ENCODE measurements around the gene SIAH1.
"Not testable (repeated sequence)": the region's sequence is repeated elsewhere in the genome, so short reads cannot be mapped to it uniquely, and the experiment has no call there.

The SIAH1 gene

DNA sequence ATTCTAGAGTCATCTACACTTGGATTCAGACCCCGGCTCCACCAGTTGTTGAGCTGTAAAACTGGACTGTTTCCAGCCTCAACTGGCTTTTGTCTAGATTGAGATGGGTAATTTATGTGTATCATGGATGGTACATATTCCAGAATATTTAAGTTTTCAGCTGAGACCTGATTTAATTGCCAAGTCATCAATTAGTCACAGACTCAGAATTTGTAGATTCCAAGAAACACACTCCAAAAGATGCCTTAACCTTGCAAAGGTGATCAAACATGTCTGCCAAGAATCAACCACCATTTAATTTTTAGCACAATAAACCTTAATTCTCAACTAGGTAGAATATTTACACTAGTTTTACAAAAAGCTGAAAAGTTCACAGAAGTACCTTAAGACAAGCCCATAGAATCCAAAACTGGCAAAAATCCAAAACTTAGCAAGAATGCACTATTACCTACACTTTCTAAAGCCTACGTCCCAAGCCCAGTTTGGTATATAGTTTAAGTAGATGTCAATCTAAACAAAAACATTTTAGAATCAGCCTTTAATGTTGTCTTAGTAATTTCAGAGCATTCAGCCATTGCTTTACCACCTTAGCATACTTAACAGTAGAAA lies 17.7 kb downstream of the SIAH1 start:
- in situ Hi-C loops (cut with HindIII; ENCODE audit: low sequenced_read_pairs) = no loop called here

DNA sequence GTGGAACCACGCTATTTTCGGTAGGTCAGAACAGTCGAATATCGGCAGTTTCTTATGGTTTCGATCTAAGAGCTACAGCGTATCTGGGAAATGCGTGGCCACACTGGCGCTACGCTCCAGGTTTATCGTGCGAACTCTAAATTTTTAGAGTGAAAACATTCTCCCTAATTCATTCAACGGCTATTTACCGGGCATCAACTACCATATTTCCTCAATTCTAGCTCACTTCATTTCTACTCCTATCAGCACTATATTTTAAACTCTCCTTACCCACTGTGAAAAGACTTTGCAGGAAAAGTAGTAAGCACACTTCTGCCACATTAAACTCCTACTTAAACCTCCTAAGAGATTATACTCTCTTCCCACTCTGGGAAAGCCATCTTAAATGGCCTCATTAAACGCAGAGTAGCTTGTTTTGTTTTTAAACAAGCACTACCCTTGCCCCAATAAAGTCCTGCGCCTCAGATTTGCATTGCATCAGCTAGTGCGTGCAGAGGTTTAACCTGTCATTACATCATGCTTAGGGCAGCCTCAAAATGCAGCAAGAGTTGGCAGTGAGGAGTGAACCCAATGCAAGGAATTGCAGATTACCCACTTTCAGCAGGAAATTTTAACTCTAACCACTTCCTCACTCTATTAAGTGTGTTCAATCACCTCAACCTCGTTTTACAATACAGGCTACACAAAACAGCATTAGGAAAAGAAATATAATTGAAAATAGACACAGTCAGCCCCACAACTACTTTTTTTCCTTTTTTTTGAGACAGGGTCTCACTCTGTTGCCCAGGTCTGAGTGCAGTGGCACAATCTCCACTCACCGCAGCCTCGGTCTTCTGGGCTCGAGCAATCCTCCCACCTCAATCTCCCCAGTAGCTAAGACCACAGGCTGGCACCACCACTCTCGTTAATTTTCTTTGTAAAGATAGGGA lies 18.8 kb downstream of the SIAH1 start:
- in situ Hi-C loops (cut with HindIII; ENCODE audit: low sequenced_read_pairs) = no loop called here

DNA sequence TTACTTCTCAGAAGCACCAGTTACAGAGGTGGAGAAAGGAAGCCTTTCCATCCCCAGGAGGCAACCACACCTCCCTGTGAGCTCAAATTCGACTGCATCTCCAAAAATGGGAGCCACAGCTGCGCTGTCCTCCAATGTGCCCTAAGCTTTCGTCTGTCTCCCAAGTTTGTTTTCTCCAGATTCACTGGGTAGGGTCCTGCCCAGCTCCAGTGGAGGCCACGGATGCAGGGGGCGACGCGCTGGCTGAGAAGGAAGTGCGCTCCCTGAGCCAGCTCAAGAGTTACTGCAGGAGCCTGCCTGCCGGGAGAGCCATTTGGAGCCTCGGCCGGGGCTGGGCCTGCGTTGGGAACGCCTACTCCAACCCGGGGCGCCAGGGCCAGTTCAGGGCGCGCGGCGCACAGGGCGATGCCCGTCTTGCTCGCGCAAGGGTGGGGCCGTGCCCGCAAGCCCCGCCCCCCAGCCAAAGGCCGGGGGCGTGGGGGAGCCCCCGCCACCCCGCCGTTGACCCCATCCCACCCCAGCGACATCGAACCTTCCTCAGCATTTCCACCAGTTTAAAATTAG lies 19.5 kb downstream of the SIAH1 start:
- in situ Hi-C loops (cut with HindIII; ENCODE audit: low sequenced_read_pairs) = no loop called here

DNA sequence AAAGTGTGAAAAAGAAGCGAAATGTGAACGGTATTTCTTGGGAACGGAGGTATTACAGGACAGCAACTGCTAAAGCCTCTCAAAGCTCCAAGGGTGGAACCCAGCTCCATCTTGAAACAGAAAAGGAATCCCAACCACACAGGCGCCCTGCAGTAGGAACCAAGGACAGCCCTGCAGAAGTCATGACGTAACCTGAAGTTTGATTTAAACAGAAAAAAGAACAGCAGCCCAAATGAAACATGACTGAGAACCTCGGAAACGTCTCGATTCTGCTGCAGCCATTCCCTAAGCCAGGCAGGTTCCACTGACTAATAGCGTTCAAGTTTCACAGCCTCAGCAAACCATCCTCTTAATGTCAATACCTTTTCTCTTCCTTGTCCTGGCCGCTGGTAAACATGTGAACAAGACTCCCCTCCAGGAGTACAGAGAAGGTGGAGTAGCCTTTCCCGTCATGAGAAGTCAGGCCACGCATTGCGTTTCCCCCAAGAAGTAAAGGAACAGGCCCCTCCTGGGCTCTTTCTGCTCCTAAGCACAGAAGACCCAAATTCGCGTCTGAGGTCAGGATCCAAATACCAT lies 20.1 kb downstream of the SIAH1 start:
- in situ Hi-C loops (cut with HindIII; ENCODE audit: low sequenced_read_pairs) = no loop called here

DNA sequence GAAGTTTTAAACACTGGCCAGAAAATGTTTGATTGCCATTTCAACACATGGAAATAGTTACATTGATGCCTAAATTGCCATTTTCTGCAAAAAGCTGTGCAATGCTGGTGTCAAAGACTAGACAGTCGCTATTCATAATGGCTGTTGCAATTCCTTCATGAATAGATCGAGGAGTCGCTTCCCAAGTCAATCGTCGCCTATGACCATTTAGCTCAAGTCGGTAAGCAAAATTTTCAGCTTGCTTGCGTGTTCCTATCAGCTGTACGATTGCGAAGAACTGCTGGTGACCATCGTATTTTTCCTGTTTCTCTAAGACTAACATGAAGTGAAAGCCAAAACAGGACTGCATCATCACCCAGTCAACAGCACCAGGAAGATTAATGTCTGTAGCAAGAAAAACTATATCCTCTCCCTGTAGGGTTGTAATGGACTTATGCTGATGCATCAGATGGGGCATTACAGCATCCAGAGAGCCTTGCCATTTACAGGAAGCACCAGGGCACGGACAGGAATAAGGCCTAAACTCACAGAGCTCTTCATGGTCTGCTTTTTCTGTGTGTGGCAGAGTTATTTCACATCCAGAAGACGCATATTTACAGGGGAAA lies 23.6 kb downstream of the SIAH1 start:
- in situ Hi-C loops (cut with HindIII; ENCODE audit: low sequenced_read_pairs) = no loop called here

DNA sequence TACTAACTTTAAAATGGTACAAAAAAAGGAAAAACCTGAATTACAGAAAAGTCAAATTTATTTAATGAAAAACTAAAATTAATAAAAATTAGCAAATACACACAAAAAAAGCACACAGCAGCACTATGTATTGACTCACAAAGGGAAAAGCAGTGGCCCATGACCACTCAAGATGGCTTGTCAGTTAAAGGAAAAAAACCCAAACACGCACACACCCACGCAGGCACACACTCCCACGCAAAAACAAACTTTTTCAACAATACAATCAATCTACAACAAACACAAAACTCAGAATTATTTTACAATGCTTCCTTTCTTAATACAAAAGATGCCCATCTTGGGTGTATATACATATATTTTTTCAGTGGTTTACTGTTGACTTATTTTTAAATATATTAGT lies 24.2 kb downstream of the SIAH1 start:
- in situ Hi-C loops (cut with HindIII; ENCODE audit: low sequenced_read_pairs) = no loop called here

DNA sequence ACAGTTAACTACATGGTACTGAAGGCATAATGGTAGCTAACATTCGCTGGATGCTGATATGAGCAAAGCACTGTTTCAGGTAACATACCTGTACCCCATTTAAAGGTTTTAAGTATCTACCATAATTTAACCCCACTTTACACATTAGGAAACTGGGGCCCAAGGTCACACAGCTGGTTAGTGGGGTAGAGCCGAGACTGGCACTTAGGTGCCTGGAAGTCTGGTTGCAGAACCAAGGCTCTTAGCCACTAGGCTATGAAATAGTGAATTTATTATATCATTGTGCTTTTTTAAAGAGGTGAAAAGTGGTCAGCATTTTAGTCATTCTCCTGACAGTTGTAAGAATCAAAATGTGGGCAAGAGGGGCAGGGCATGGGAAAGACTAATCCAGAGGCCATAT lies 25.2 kb downstream of the SIAH1 start:
- in situ Hi-C loops (cut with HindIII; ENCODE audit: low sequenced_read_pairs) = no loop called here

DNA sequence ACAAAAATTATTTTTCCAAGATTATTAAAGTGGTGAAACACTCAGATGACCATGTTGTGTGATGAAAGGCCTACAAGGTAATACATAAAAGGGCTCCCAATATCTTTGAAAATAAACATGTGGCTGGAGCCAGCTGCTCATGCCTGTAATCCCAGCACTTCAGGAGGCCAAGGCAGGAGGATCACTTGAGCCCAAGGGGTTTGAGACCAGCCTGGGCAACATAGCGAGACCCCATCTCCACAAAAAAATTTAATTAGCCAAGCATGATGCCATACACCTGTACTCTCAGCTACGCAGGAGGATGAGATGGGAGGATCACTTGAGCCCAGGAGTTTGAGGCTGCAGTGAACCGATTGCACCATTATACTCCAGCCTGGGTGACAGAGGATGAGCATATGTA lies 26.8 kb downstream of the SIAH1 start:
- in situ Hi-C loops (cut with HindIII; ENCODE audit: low sequenced_read_pairs) = no loop called here

DNA sequence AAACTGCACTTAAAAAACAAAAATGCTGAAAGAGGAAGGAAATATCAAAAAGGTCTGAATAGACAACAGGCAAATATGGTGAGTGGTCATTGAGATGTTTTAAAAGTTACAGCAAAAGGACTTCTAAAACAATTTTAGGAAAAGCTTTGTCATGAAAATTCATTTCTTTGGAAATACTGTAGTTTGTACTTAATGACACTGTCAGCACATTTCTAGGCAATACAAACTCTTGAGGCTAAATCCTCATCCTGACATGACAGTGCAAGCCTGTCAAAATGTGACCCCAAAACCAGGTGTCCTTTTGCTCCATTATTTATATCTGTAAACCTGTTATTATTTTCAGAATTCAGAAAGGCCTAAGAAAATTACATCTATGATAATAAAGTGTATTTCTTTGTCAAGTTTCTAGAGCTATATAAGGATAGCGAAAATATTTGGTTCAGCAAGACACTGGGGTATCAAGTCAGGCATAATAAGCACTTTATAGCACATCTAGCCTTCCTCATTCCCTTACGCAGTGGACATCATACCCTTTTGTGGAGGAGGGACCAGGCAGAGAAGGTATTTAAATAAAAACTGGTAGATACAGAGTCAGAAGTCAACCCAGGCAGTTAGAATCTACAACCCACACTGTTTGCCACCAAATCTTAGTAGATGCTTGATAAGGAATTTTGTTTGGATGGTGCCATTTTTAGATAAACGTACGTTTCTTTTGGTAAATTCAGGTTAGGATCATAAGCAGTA lies 28.4 kb downstream of the SIAH1 start:
- in situ Hi-C loops (cut with HindIII; ENCODE audit: low sequenced_read_pairs) = no loop called here

DNA sequence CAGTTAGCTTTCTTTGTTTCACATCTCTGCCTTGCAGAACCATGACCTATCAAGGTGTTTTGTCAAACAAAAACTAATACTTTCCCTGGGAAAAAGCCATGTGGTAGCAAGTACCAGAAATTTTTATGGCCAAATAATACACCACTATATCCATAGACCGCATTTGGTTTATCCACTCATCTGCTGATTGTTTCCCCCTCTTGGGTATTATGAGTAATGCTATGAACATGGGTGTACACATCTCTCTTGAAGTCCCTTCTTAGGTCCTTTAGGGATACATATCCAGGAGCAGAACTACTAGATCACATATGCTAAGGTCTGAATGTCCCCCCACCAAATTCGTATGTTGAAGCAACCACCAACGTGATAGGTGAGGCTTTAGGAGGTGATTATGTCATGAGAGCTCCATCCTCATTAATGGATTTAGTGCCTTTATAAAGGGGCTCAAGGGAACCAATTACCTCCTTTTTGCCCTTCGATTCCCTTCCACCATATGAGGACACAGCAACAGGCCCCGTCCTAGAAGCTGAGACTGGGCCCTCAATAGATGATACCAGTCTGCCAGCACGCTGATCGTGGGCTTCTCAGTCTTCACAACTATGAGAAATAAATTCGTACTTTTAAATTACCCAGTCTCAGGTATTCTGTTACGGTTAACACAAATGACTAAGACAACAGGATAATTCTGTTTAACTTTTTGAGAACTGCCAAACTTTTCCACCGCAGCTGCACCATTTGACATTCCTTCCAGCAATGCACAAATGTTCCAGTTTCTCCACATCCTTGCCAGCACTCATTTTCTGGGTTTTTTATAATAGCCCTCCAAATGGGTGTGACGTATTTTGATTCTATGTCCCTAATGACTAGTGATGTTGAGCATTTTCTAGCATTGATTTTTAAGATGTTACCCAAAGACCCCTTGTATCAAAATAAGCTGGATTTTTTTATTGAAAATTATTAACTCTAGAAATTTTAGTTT lies 30.0 kb downstream of the SIAH1 start:
- in situ Hi-C loops (cut with HindIII; ENCODE audit: low sequenced_read_pairs) = no loop called here

DNA sequence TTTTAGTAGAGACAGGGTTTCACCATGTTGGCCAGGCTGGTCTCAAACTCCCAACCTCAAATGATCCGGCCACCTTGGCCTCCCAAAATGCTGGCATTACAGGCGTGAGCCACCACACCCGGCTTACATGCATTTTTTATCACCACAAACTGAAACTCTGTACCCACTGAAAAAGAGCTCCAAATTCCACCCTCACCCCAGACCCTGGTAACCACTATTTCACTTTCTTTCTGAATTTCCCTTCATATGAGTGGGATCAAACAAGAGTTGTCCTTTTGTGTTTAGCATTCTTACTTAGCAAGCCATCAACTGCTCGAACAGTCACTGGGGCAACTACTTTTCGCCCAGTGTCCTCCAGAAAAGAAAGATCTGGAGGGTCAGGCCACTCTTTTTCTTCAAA lies 30.8 kb downstream of the SIAH1 start:
- in situ Hi-C loops (cut with HindIII; ENCODE audit: low sequenced_read_pairs) = not testable (repeated sequence)

DNA sequence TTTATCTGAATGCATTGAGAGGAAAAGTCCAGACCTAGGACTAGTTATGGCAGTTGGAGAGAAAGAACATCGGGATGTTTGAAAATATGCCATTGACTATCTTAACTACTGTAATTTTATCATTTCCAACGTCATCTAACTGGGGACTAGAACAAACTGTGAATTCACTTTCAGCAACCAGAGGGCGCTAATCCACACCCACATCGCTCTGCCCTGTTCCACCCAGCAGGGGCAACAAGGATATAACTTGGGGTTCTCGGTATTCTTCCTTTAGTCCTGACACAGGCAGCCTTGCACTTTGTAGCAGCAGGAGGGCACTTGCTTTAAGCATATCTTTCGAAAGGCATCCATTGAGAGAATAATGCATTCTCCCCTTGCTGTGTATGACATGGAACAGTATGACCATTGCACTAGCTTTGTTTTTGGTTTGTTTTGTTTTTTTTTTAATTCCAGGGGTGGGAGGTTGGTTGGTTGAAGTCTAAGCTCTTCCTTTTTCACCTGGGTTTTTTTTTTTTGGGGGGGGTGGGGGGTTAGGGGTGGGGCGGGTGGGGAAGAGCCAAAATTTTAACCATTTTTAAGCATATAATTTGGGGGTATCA lies 31.5 kb downstream of the SIAH1 start:
- in situ Hi-C loops (cut with HindIII; ENCODE audit: low sequenced_read_pairs) = no loop called here

DNA sequence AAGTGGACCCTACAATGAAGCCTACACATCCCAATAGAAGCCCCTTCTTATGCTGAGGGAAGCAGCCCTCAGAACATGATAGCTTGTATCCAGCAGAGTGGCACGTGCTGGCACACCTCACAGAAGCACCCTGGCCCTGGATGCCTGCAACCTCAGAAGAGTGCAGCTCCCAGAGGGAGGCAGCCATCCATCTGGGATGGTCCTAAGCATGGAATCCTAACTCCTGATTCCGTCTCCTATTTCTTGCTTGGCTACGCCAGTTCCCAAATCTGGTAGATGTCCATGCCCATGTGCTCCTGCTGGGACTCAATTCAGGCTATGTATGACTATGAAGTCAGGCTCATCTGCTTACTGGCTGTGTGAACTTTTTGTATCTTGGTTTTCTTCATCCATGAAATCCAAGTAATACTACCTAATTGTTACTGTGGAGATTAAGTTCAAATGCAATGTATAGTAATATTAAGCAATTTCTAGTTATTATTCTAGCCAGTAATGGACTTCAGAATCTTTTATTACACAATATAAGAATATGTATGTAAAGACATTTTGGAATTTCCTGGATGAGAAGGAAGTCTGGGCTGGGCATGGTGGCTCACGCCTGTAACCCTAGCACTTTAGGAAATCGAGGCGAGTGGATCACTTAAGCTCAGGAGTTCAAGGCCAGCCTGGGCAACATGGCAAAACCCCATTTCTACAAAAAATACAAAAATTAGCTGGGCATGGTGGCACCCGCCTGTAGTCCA lies 32.4 kb downstream of the SIAH1 start:
- in situ Hi-C loops (cut with HindIII; ENCODE audit: low sequenced_read_pairs) = no loop called here

DNA sequence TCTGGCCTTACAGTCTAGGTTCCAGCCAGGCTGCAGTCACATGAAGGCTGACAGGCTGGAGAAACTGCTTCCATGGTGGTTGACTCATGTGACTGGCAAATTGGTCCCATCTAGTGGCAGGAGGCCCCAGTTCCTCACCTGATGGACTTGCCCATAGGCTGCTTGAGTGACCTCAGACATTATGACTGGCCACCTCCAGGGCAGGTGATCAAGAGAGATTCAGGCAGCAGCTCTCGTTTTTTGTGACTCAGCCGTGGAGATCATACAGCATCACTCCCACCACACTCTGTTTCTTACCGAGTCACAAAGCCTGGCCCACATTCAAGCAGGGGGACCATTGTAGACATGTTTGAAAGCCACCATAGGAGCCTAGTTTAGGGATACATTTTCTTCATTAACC lies 34.5 kb downstream of the SIAH1 start:
- in situ Hi-C loops (cut with HindIII; ENCODE audit: low sequenced_read_pairs) = no loop called here

DNA sequence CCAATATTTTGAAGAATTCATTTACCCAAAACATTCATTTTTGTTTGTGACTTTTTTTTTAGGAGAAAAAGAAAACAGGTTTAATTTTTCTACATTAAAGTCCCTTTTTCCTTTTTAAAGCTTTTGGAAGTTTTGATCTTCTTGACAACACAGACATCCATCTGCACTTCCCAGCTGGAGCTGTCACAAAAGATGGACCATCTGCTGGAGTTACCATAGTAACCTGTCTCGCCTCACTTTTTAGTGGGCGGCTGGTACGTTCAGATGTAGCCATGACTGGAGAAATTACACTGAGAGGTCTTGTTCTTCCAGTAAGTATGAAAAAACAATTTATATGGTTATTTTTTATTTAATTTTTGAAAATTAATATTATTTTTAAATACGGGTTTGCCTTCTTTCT lies 37.2 kb downstream of the SIAH1 start:
- in situ Hi-C loops (cut with HindIII; ENCODE audit: low sequenced_read_pairs) = no loop called here

DNA sequence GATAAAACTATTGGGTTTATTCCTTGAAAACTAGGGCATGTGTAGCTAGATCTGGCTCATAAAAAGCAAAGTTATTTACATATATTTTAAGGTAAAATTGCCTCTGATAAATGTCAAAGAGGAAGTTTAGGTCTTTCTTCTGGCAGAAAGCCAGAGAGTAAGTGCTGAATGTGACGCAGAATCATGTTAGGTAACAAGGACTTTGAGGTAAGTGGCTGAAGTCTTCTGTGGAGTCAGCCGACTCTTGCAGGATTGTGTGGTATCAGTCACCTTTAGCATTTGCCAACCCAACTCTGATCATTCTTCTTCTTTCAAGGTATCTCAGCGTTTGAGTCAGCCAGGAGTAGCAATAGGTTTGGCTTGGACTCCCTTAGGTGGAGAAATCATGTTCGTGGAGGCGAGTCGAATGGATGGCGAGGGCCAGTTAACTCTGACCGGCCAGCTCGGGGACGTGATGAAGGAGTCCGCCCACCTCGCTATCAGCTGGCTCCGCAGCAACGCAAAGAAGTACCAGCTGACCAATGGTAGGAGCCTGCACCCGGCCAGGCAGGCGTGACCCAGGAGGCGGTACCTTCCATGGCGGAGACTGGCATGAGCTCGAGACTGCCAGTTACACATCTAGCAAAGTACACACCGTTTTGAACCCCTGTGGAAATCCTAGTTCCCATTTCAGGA lies 37.9 kb downstream of the SIAH1 start:
- in situ Hi-C loops (cut with HindIII; ENCODE audit: low sequenced_read_pairs) = no loop called here

DNA sequence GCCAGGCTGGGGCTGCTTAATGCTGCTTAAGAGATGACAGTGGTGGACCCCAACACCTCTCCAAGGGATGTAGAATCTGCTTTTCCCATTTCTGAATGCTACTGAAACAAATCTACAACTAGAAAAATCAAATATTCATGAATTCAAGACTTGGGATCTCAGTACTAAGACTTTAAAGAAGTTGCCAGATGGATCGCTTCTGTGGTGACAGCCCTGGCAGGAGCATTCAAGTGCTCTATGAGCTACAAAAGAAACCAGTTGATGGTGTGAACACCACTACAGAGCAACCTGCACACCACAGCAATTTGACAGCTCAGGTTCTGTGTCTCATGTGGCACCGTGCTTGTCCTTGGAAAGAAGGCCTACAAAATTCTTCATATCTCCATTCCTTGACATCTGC lies 42.6 kb downstream of the SIAH1 start:
- in situ Hi-C loops (cut with HindIII; ENCODE audit: low sequenced_read_pairs) = no loop called here

DNA sequence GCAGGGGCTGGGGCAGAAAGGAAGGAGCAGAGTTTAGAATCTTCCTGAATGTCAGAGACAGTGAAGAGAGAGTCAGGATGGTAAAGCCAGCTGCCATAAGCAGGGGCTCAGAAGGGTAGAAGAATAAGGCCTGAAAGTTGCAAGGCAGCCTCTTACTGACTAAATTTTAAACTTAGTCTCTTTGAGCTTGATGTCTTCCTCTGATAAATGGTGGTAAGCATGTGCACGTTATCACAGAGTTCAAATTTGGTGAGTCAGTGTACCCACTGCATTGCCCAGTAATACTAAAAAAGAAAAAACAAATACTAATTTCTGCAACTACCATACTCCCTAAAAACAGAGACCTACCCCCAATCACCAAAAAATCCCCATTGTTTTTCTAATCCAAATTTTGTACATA lies 45.2 kb downstream of the SIAH1 start:
- in situ Hi-C loops (cut with HindIII; ENCODE audit: low sequenced_read_pairs) = no loop called here
